Measurements from ENCODE around the gene SSTR4.
"Not testable (repeated sequence)": the region's sequence is repeated elsewhere in the genome, so short reads cannot be mapped to it uniquely, and the experiment has no call there.

SSTR4 gene

GRCh38 chr20:23018941-23019340, 16.2 kb upstream of the SSTR4 start:
- no peak for DNase-seq (ENCODE audit: low read depth, low spot score)

- no peak for DNase-seq (ENCODE audit: low read depth, low spot score)
These were observed 15.7 kb upstream of the SSTR4 start for GRCh38 chr20:23019403-23019802.

GRCh38 chr20:23020230-23021018, 14.7 kb upstream of the SSTR4 start:
- no peak for DNase-seq (ENCODE audit: low read depth, low spot score)

GRCh38 chr20:23021541-23021940, 13.6 kb upstream of the SSTR4 start:
- DNase-seq (ENCODE audit: low read depth, low spot score), result no peak

- DNase-seq (ENCODE audit: low read depth, low spot score), result no peak
These were observed 13.2 kb upstream of the SSTR4 start for GRCh38 chr20:23021951-23022350.

GRCh38 chr20:23022849-23023248, 12.3 kb upstream of the SSTR4 start:
- no peak for DNase-seq (ENCODE audit: low read depth, low spot score)

- DNase-seq (ENCODE audit: low read depth, low spot score), result no peak
These were observed 11.4 kb upstream of the SSTR4 start for GRCh38 chr20:23023621-23024177.

- no peak for DNase-seq (ENCODE audit: low read depth, low spot score)
These were observed 10.4 kb upstream of the SSTR4 start for GRCh38 chr20:23024701-23025100.

GRCh38 chr20:23025503-23025902, 9.6 kb upstream of the SSTR4 start:
- not testable (repeated sequence) for DNase-seq (ENCODE audit: low read depth, low spot score)

- DNase-seq (ENCODE audit: low read depth, low spot score), result no peak
These were observed 7.4 kb upstream of the SSTR4 start for GRCh38 chr20:23027721-23028120.

- DNase-seq (ENCODE audit: low read depth, low spot score), result no peak
These were observed 6.7 kb upstream of the SSTR4 start for GRCh38 chr20:23028392-23028791.

- no peak for DNase-seq (ENCODE audit: low read depth, low spot score)
These were observed 5.8 kb upstream of the SSTR4 start for GRCh38 chr20:23029324-23029723.

- DNase-seq (ENCODE audit: low read depth, low spot score), result no peak
These were observed 3.8 kb upstream of the SSTR4 start for GRCh38 chr20:23031346-23031745.

- no peak for DNase-seq (ENCODE audit: low read depth, low spot score)
These were observed 2.9 kb upstream of the SSTR4 start for GRCh38 chr20:23032056-23032749.

GRCh38 chr20:23032750-23033078, 2.4 kb upstream of the SSTR4 start:
- DNase-seq (ENCODE audit: low read depth, low spot score), result no peak

- no peak for DNase-seq (ENCODE audit: low read depth, low spot score)
These were observed 1.2 kb upstream of the SSTR4 start for GRCh38 chr20:23033918-23034317.

GRCh38 chr20:23035731-23036130, 619 bp downstream of the SSTR4 start:
- no peak for DNase-seq (ENCODE audit: low read depth, low spot score)

- no peak for DNase-seq (ENCODE audit: low read depth, low spot score)
These were observed 1.3 kb downstream of the SSTR4 start for GRCh38 chr20:23036371-23036770.

- DNase-seq (ENCODE audit: low read depth, low spot score), result no peak
These were observed 1.9 kb downstream of the SSTR4 start for GRCh38 chr20:23037017-23037481.

GRCh38 chr20:23039136-23039875, 4.2 kb downstream of the SSTR4 start:
- DNase-seq (ENCODE audit: low read depth, low spot score), result no peak

- no peak for DNase-seq (ENCODE audit: low read depth, low spot score)
These were observed 4.9 kb downstream of the SSTR4 start for GRCh38 chr20:23039885-23040508.

GRCh38 chr20:23042270-23042669, 7.2 kb downstream of the SSTR4 start:
- DNase-seq (ENCODE audit: low read depth, low spot score), result no peak

All from brain pericyte (primary cell).